ENCODE measurements around the gene USP17L29.
"Not testable (repeated sequence)": the region's sequence is repeated elsewhere in the genome, so short reads cannot be mapped to it uniquely, and the experiment has no call there.

Gene USP17L29
- long read RNA-seq = 0 reads

GRCh38 chr4:9353338-9353737, at the start of gene USP17L29:
Gene USP17L29 (plus strand): TSS chr4:9353638. CDS start chr4:9353638, 0 bp downstream.
- DNase-seq (ENCODE audit: low read depth in 1 of 2, low spot score in 1 of 2); H3K27me3 ChIP-seq (ENCODE audit: insufficient read depth, poor library complexity, severe bottlenecking); H3K4me3 ChIP-seq (replicated peaks; ENCODE audit: insufficient read depth, low read length); H3K27ac ChIP-seq (replicated peaks): not testable (repeated sequence)

DNA sequence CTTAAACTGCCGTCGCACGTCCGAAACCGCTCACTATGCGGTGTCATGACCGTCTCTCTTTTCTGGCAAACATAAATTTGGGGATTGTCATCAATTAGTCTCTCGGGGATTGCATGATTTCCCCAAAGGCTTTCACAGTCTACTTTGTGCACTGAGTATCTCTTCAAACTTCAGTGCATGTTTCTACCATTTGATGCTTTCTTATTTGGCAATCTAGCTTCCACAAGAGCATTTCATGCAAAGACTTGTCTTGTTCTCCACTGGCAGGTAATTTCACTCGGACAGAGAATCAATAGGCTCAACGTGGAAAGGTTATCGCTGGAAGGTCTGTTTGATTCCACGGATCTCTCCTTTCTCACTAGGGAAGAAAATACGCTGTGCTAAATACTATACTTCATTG, 29.2 kb upstream of the USP17L29 start:
- not testable (repeated sequence) for H3K27me3 ChIP-seq (ENCODE audit: insufficient read depth, poor library complexity, severe bottlenecking); H3K4me3 ChIP-seq (replicated peaks; ENCODE audit: insufficient read depth, low read length); H3K27ac ChIP-seq (replicated peaks)
- peak in 1 of 2 experiments; percentile 2 for DNase-seq (ENCODE audit: low read depth in 1 of 2, low spot score in 1 of 2)

GRCh38 chr4:9324865-9325264, 28.6 kb upstream of the USP17L29 start, which contains the start of gene USP17L24:
Gene USP17L24 (plus strand): TSS chr4:9325165. CDS start chr4:9325165, 0 bp downstream.
- not testable (repeated sequence) for H3K27me3 ChIP-seq (ENCODE audit: insufficient read depth, poor library complexity, severe bottlenecking); H3K27ac ChIP-seq (replicated peaks); H3K4me3 ChIP-seq (replicated peaks; ENCODE audit: insufficient read depth, low read length); DNase-seq (ENCODE audit: low read depth in 1 of 2, low spot score in 1 of 2)

DNA sequence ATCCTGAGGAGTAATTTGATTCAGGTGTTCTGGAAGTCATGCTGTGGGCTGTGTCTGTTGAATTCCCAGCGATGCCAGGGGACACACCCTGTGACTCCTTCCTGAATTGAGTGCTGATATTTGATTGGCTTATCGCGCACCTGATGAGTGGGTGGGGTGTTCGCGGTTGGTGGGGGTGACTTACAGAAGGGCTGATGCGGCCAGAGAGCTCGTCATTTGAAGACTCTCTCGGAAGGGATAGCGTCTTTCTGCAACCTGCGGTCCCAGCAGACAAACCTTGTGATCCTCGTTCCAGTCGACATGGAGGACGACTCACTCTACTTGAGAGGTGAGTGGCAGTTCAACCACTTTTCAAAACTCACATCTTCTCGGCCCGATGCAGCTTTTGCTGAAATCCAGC, 23.8 kb upstream of the USP17L29 start, which contains the start of gene USP17L25:
Gene USP17L25, plus strand, starts transcription at position 301 of the 400 bp plus-strand sequence. Its CDS starts 0 bp downstream, at position 301.
- H3K4me3 ChIP-seq (replicated peaks; ENCODE audit: insufficient read depth, low read length) = not testable (repeated sequence)

DNA sequence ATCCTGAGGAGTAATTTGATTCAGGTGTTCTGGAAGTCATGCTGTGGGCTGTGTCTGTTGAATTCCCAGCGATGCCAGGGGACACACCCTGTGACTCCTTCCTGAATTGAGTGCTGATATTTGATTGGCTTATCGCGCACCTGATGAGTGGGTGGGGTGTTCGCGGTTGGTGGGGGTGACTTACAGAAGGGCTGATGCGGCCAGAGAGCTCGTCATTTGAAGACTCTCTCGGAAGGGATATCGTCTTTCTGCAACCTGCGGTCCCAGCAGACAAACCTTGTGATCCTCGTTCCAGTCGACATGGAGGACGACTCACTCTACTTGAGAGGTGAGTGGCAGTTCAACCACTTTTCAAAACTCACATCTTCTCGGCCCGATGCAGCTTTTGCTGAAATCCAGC, 19.1 kb upstream of the USP17L29 start, which contains the start of gene USP17L26:
Gene USP17L26, plus strand, starts transcription at position 301 of the 400 bp plus-strand sequence. Its CDS starts 0 bp downstream, at position 301.
- not testable (repeated sequence) for DNase-seq (ENCODE audit: low read depth in 1 of 2, low spot score in 1 of 2)

More for the DNA sequence above, 23.8 kb upstream of the USP17L29 start, which contains the start of gene USP17L25:
- H3K27ac ChIP-seq (replicated peaks); H3K27me3 ChIP-seq (ENCODE audit: insufficient read depth, poor library complexity, severe bottlenecking); DNase-seq (ENCODE audit: low read depth in 1 of 2, low spot score in 1 of 2): not testable (repeated sequence)

DNA sequence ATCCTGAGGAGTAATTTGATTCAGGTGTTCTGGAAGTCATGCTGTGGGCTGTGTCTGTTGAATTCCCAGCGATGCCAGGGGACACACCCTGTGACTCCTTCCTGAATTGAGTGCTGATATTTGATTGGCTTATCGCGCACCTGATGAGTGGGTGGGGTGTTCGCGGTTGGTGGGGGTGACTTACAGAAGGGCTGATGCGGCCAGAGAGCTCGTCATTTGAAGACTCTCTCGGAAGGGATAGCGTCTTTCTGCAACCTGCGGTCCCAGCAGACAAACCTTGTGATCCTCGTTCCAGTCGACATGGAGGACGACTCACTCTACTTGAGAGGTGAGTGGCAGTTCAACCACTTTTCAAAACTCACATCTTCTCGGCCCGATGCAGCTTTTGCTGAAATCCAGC, 14.3 kb upstream of the USP17L29 start, which contains the start of gene USP17L5:
Gene USP17L5, plus strand, starts transcription at position 301 of the 400 bp plus-strand sequence. Its CDS starts 0 bp downstream, at position 301.
- not testable (repeated sequence) for H3K27me3 ChIP-seq (ENCODE audit: insufficient read depth, poor library complexity, severe bottlenecking); DNase-seq (ENCODE audit: low read depth in 1 of 2, low spot score in 1 of 2); H3K27ac ChIP-seq (replicated peaks); H3K4me3 ChIP-seq (replicated peaks; ENCODE audit: insufficient read depth, low read length)

More for the DNA sequence above, 19.1 kb upstream of the USP17L29 start, which contains the start of gene USP17L26:
- not testable (repeated sequence) for H3K27me3 ChIP-seq (ENCODE audit: insufficient read depth, poor library complexity, severe bottlenecking); H3K27ac ChIP-seq (replicated peaks); H3K4me3 ChIP-seq (replicated peaks; ENCODE audit: insufficient read depth, low read length)

DNA sequence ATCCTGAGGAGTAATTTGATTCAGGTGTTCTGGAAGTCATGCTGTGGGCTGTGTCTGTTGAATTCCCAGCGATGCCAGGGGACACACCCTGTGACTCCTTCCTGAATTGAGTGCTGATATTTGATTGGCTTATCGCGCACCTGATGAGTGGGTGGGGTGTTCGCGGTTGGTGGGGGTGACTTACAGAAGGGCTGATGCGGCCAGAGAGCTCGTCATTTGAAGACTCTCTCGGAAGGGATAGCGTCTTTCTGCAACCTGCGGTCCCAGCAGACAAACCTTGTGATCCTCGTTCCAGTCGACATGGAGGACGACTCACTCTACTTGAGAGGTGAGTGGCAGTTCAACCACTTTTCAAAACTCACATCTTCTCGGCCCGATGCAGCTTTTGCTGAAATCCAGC, 9.6 kb upstream of the USP17L29 start, which contains the start of gene USP17L27:
Gene USP17L27, plus strand, starts transcription at position 301 of the 400 bp plus-strand sequence. Its CDS starts 0 bp downstream, at position 301.
- not testable (repeated sequence) for H3K27me3 ChIP-seq (ENCODE audit: insufficient read depth, poor library complexity, severe bottlenecking); H3K4me3 ChIP-seq (replicated peaks; ENCODE audit: insufficient read depth, low read length)

GRCh38 chr4:9348593-9348992, 4.8 kb upstream of the USP17L29 start, which contains the start of gene USP17L28:
Gene USP17L28 (plus strand): TSS chr4:9348893. CDS start chr4:9348893, 0 bp downstream.
- not testable (repeated sequence) for DNase-seq (ENCODE audit: low read depth in 1 of 2, low spot score in 1 of 2); H3K27ac ChIP-seq (replicated peaks); H3K27me3 ChIP-seq (ENCODE audit: insufficient read depth, poor library complexity, severe bottlenecking); H3K4me3 ChIP-seq (replicated peaks; ENCODE audit: insufficient read depth, low read length)

More for the DNA sequence above, 9.6 kb upstream of the USP17L29 start, which contains the start of gene USP17L27:
- H3K27ac ChIP-seq (replicated peaks); DNase-seq (ENCODE audit: low read depth in 1 of 2, low spot score in 1 of 2): not testable (repeated sequence)

- H3K4me3 ChIP-seq (replicated peaks; ENCODE audit: insufficient read depth, low read length); DNase-seq (ENCODE audit: low read depth in 1 of 2, low spot score in 1 of 2); H3K27me3 ChIP-seq (ENCODE audit: insufficient read depth, poor library complexity, severe bottlenecking); H3K27ac ChIP-seq (replicated peaks): not testable (repeated sequence)
These were observed 2.6 kb upstream of the USP17L29 start for GRCh38 chr4:9350866-9351265.

- H3K27me3 ChIP-seq (ENCODE audit: insufficient read depth, poor library complexity, severe bottlenecking); H3K27ac ChIP-seq (replicated peaks); DNase-seq (ENCODE audit: low read depth in 1 of 2, low spot score in 1 of 2); H3K4me3 ChIP-seq (replicated peaks; ENCODE audit: insufficient read depth, low read length): not testable (repeated sequence)
These were observed 9.4 kb downstream of the USP17L29 start, which contains the start of gene USP17L30 for GRCh38 chr4:9362829-9363228. Gene USP17L30 (plus strand): TSS chr4:9363129. CDS start chr4:9363129, 0 bp downstream.

- not testable (repeated sequence) for H3K4me3 ChIP-seq (replicated peaks; ENCODE audit: insufficient read depth, low read length); H3K27me3 ChIP-seq (ENCODE audit: insufficient read depth, poor library complexity, severe bottlenecking); DNase-seq (ENCODE audit: low read depth in 1 of 2, low spot score in 1 of 2); H3K27ac ChIP-seq (replicated peaks)
These were observed 26.4 kb downstream of the USP17L29 start for GRCh38 chr4:9379881-9380280.

GRCh38 chr4:9381012-9381534, 27.6 kb downstream of the USP17L29 start:
- peak in 1 of 2 experiments; percentile 50 for DNase-seq (ENCODE audit: low read depth in 1 of 2, low spot score in 1 of 2)
- not testable (repeated sequence) for H3K27me3 ChIP-seq (ENCODE audit: insufficient read depth, poor library complexity, severe bottlenecking); H3K27ac ChIP-seq (replicated peaks)
- peak overlapping the region; percentile 40 for H3K4me3 ChIP-seq (replicated peaks; ENCODE audit: insufficient read depth, low read length)

Measured in HL-60 (cell line).